Measurements from ENCODE around the gene DEPP1. TPM values are rescaled to one million over a fixed set of nuclear protein-coding genes. Genes with fewer than 3 reads are reported as not detected.

DEPP1 gene
- total and polyA plus RNA-seq, 2 experiments from 2014 or later: 0.37 to 1.3 TPM

DNA sequence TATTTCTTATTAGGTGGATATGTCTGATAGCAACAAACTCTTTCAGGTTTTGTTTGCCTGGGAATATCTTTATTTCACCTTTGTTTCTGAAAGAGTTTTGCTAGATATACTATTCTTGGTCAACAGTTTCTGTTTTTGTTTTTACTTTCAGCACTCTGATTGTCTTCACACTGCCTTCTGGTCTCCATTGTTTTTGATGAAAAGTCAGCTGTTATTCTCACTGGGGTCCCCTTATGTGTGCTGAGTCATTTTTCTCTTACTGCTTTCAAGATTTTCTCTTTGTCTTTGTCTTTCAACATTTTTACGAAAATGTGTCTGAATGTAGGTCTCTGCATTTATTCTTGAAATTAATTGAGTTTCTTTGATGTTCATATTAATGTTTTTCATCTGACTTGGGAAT lies 34.3 kb downstream of the DEPP1 start (continued):
- TF ChIP-seq, protein P1, sequence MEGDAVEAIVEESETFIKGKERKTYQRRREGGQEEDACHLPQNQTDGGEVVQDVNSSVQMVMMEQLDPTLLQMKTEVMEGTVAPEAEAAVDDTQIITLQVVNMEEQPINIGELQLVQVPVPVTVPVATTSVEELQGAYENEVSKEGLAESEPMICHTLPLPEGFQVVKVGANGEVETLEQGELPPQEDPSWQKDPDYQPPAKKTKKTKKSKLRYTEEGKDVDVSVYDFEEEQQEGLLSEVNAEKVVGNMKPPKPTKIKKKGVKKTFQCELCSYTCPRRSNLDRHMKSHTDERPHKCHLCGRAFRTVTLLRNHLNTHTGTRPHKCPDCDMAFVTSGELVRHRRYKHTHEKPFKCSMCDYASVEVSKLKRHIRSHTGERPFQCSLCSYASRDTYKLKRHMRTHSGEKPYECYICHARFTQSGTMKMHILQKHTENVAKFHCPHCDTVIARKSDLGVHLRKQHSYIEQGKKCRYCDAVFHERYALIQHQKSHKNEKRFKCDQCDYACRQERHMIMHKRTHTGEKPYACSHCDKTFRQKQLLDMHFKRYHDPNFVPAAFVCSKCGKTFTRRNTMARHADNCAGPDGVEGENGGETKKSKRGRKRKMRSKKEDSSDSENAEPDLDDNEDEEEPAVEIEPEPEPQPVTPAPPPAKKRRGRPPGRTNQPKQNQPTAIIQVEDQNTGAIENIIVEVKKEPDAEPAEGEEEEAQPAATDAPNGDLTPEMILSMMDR (conservative IDR thresholded peaks at IDR 0.05; ENCODE audit: low read depth in 2 of 2): no peak
- TF ChIP-seq NANOG (IDR thresholded peaks at IDR 0.05; ENCODE audit: borderline replicate concordance) (no peak), EZH2phosphoT487 (IDR thresholded peaks at IDR 0.05; ENCODE audit: unreplicated experiment) (no peak), EZH2 (IDR thresholded peaks at IDR 0.05; ENCODE audit: low read depth, unreplicated experiment) (no peak), JUNB (IDR thresholded peaks at IDR 0.05; ENCODE audit: unreplicated experiment) (no peak), ZNF331 (CRISPR knock-in tag; IDR thresholded peaks at IDR 0.05; ENCODE audit: low read depth) (no peak), ZNF114 (CRISPR knock-in tag; IDR thresholded peaks at IDR 0.05) (no peak), POLR2AphosphoS5 (IDR thresholded peaks at IDR 0.05; ENCODE audit: low read depth) (no peak), STAT1 (IDR thresholded peaks at IDR 0.05; ENCODE audit: unreplicated experiment) (no peak)
- TF ChIP-seq, protein P2, sequence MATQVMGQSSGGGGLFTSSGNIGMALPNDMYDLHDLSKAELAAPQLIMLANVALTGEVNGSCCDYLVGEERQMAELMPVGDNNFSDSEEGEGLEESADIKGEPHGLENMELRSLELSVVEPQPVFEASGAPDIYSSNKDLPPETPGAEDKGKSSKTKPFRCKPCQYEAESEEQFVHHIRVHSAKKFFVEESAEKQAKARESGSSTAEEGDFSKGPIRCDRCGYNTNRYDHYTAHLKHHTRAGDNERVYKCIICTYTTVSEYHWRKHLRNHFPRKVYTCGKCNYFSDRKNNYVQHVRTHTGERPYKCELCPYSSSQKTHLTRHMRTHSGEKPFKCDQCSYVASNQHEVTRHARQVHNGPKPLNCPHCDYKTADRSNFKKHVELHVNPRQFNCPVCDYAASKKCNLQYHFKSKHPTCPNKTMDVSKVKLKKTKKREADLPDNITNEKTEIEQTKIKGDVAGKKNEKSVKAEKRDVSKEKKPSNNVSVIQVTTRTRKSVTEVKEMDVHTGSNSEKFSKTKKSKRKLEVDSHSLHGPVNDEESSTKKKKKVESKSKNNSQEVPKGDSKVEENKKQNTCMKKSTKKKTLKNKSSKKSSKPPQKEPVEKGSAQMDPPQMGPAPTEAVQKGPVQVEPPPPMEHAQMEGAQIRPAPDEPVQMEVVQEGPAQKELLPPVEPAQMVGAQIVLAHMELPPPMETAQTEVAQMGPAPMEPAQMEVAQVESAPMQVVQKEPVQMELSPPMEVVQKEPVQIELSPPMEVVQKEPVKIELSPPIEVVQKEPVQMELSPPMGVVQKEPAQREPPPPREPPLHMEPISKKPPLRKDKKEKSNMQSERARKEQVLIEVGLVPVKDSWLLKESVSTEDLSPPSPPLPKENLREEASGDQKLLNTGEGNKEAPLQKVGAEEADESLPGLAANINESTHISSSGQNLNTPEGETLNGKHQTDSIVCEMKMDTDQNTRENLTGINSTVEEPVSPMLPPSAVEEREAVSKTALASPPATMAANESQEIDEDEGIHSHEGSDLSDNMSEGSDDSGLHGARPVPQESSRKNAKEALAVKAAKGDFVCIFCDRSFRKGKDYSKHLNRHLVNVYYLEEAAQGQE (IDR thresholded peaks at IDR 0.05; ENCODE audit: unreplicated experiment): no peak
- TF ChIP-seq, protein P3, sequence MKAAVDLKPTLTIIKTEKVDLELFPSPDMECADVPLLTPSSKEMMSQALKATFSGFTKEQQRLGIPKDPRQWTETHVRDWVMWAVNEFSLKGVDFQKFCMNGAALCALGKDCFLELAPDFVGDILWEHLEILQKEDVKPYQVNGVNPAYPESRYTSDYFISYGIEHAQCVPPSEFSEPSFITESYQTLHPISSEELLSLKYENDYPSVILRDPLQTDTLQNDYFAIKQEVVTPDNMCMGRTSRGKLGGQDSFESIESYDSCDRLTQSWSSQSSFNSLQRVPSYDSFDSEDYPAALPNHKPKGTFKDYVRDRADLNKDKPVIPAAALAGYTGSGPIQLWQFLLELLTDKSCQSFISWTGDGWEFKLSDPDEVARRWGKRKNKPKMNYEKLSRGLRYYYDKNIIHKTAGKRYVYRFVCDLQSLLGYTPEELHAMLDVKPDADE (IDR thresholded peaks at IDR 0.05): no peak

DNA sequence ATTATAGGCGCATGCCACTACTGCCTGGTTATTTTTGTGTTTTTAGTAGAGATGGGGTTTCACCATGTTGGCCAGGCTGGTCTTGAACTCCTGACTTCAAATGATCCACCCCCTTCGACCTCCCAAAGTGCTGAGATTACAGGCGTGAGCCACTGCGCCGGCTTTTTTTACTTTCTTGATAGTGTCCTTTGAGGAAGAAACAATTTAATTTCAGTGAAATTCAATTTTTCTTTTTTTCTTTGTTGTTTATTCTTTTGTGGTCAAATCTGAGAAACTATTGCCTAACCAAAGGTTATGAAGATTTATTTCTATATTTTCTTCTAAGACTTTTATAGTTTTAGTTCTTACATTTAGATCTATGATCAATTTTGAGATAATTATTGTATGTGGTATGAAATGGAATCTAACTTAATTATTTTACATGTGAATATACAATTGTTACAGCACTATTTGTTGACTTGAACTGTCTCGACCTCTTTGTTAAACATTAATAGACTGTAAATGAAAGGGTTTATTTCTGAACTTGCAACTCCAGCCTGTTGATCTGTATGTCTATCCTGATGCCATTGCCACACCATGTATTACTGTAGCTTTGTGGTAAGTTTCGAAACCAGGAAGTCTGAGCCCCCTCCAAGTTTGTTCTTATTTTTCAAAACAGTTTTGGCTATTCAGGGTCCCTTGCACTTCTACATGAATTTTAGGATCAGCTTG lies 38.8 kb downstream of the DEPP1 start:
- Mint-ChIP-seq H3K4me3 (no peak overlapping the region), H3K4me1 (no peaks in the 10 kb centered on the region), H3K36me3 (ENCODE audit: low read depth) (peaks cover 8% of the 10 kb centered on the region; the same call in 2 of the 3 replicates), H3K27ac (no peak overlapping the region), H3K27me3 (ENCODE audit: insufficient read depth, low read depth, poor library complexity) (peaks cover 3% of the 10 kb centered on the region), H3K9me3 (peaks cover 9% of the 10 kb centered on the region)
- Histone ChIP-seq H4K20me1 (replicated peaks; ENCODE audit: insufficient read depth) (no peaks in the 10 kb centered on the region), H3K79me2 (replicated peaks; ENCODE audit: insufficient read depth) (no peaks in the 10 kb centered on the region), H3K36me3 (ENCODE audit: insufficient read depth) (no peaks in the 10 kb centered on the region), H3K4me2 (no peak overlapping the region), H2AFZ (no peak overlapping the region), H3K9me2 (ENCODE audit: insufficient read depth) (peaks cover 7% of the 10 kb centered on the region), H3K4me1 (ENCODE audit: insufficient read depth) (no peaks in the 10 kb centered on the region), H3K4me3 (no peak overlapping the region), H3F3A (replicated peaks; ENCODE audit: low read depth) (no peaks in the 10 kb centered on the region), H3K27me3 (ENCODE audit: insufficient read depth) (no peaks in the 10 kb centered on the region), H3K27ac (ENCODE audit: low read depth) (no peak overlapping the region)
- TF ChIP-seq EZH2phosphoT487 (IDR thresholded peaks at IDR 0.05; ENCODE audit: unreplicated experiment): no peak
- TF ChIP-seq POLR2AphosphoS5 (IDR thresholded peaks at IDR 0.05; ENCODE audit: low read depth): no peak
- no peak for TF ChIP-seq JUNB (IDR thresholded peaks at IDR 0.05; ENCODE audit: unreplicated experiment)
- no peak for TF ChIP-seq ZNF114 (CRISPR knock-in tag; IDR thresholded peaks at IDR 0.05)
- DNase-seq (ENCODE audit: low spot score): no peak
- no peak for ATAC-seq
